CD4-positive, alpha-beta T cell treated with Interferon gamma for 1 hour (primary cell): ENCODE data around the gene ZNF215.
"Not testable (repeated sequence)": the region's sequence is repeated elsewhere in the genome, so short reads cannot be mapped to it uniquely, and the experiment has no call there.

Experiments
- DNase-seq: peaks from one replicate; pipeline ENCODE4 v3.0.0-alpha.2; 2020

The ZNF215 gene

DNA sequence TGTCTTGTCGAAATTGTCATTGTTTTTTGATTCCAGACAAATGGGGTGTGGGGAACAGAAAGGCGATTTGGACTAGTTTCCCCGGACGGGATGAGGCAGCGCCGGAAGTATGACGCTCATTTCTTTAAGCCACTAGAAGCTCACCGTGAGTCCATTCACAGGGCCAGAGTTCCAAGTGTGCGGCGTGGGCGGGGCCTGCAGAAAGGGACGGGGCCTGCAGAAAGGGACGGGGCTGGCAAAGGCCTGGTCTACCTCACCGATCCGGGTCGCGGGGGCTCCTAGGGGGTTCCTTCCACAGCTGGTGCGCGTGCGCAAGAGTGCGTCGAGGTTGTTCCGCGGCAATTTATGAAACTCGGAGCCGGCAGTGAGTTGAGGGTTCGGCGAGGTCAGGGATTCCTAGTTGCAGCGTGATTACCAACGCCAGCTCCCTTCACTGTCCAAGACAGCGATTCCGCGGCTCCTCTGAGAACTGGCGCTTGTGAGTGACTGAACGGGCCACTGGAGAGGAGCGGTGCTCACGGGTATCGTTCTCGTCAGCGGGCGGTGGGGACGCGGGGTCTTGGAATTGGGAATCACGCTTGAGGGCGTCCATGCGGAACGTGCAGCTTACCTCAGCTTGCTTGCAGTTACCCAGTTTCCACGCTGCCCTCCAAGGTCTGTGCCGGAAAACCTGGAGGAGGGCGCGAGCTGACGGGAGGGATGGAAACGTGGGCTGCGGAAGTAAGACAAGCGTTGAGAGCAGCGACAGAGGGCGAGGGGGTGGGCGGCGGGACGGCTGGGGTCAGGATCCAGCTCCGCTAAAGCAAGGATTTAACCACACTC is at the start of gene ZNF215:
Gene ZNF215, plus strand, starts transcription at position 219 of the 822 bp plus-strand sequence. CDS start 5,847 bp downstream, outside the sequence.
- DNase-seq = peak; percentile 55

DNA sequence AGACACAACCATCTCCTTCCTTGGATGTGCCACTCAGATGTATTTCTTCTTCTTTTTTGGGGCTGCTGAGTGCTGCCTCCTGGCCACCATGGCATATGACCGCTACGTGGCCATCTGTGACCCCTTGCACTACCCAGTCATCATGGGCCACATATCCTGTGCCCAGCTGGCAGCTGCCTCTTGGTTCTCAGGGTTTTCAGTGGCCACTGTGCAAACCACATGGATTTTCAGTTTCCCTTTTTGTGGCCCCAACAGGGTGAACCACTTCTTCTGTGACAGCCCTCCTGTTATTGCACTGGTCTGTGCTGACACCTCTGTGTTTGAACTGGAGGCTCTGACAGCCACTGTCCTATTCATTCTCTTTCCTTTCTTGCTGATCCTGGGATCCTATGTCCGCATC is 49.3 kb upstream of the ZNF215 start:
- no peak for DNase-seq

DNA sequence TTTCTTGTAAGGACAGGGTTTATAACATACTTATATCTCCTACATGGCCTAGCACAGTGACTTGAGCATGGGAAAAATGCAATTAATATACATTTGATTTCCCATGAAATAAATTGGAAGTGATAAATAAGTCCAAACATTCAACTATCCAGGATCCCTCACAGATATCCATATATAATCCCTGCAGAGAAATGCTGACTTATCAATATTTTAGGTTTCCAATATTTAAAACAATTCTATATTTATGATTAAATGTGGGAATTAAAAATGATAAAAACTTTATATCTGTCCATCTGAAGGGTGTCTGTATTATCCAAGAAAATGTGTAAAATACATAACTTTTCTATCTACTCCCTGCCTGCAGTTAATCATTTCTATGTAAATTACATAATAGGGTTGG is 43.5 kb upstream of the ZNF215 start:
- no peak for DNase-seq

DNA sequence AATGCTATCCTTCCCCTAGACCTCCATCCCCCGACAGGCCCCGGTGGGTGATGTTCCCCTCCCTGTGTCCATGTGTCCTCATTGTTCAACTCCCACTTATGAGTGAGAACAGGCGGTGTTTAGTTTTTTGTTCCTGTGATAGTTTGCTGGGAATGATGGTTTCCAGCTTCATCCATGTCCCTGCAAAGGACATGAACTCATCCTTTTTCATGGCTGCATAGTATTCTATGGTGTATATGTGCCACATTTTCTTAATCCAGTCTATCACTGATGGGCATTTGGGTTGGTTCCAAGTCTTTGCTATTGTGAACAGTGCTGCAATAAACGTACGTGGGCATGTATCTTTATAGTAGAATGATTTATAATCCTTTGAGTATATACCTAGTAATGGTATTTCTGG is 38.5 kb upstream of the ZNF215 start:
- not testable (repeated sequence) for DNase-seq

DNA sequence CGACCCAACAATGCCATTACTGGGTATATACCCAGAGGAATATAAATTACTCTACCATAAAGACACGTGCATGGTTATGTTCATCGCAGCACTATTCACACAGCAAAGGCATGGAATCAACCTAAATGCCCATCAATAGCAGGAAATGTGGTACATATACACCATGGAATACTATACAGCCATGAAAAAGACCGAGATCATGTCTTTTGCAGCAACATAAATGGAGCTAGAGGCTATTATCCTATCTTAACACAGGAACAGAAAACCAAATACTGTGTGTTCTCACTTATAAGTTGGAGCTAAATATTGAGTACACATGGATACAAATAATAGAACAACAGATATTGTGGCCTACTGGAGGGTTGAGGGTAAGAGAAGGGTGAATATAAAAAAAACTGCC is 37.4 kb upstream of the ZNF215 start:
- no peak for DNase-seq

DNA sequence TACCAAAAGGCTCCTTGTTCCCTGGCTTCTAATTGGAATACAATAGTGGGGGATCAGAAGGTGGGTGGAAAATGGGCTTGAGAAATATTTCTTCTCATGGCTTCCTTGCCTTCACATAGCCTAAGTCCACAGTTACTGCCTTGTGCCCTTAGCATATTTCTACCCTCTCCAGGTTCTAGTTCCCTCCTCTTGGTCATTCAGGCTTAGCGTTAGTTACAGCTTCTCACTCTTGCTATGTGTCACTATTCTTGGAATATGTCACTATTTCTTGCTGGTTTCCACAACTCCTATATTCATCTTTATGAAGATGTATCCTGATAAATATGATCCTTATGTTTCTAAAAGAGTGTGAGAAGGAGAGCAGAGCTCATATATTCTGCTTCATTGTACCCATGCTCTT is 36.4 kb upstream of the ZNF215 start:
- DNase-seq = no peak

DNA sequence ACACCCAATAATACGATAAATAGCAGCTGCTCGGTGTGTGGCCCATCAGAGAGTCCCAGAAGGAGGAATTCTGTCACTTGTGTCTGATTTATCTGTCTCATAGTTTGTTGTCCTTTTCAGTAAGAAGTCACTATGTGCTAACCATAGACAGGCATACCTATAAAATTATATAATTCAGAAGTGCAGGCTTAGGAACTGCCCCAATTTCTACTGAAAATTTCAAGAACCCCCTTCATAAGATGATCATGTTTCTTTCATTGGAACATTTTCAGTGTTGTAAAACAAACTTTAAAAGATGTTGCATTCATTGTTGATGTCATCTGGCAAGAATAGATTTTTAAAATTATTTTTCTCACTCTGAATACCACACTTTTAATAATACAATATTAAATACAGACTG is 33.8 kb upstream of the ZNF215 start, which contains the start of gene OR2D2:
Gene OR2D2, minus strand, starts transcription at position 101 of the 400 bp plus-strand sequence. Its CDS starts 0 bp downstream, at position 101.
- no peak for DNase-seq

DNA sequence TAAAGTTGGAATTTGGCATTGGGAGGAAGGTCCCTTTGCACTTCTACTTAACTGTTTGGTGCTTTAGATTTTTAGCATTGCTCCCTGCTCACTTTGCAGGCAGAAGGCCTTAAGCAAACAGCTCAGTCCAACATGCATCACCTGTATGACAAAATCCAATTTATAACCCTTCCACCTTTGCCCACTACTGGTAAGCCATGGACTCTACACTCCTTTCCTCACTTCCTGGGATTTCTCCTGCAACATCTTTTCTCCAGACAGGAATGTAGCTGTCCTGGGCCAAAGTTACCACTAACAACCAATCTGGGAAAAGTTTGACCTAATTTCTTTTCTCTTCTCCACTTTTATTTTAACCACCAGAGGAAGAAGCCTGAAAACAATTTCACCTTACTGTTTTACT is 32.1 kb upstream of the ZNF215 start:
- DNase-seq = no peak

DNA sequence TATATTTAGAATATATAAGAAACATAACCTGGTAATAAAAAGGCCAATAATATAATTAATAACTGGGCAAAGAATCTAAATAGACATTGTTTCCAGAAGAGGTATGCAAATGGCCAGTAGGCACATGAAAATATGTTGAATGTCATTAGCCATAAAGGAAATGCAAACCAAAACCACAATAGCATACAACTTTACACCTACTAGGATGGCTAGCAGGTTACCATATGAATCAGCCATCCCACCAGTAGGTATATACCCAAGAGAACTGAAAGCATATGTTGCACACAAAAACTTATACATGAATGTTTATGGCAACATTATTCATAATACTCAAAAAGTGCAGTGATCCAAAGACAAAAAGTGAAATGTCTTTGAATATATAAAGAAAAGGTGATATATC is 31.2 kb upstream of the ZNF215 start:
- no peak for DNase-seq

DNA sequence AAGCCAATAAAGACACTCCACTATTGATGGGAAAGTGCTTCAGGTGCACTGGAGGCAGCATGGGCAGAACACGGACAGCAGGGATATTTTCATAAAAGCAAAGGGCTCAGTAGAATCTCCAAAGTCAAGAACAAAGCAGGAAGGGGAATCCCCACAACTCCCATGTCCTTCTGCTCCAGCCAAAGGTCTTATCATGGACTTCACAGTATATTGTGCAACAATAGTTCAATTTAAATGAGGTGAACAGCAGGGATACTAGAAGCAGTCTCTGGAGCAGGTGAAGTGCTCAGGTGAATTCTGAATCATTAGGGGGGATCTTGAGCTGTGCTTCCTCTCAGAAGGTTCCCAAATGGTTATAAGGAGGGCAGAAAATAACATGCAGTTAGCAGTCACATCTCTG is 27.3 kb upstream of the ZNF215 start:
- no peak for DNase-seq

DNA sequence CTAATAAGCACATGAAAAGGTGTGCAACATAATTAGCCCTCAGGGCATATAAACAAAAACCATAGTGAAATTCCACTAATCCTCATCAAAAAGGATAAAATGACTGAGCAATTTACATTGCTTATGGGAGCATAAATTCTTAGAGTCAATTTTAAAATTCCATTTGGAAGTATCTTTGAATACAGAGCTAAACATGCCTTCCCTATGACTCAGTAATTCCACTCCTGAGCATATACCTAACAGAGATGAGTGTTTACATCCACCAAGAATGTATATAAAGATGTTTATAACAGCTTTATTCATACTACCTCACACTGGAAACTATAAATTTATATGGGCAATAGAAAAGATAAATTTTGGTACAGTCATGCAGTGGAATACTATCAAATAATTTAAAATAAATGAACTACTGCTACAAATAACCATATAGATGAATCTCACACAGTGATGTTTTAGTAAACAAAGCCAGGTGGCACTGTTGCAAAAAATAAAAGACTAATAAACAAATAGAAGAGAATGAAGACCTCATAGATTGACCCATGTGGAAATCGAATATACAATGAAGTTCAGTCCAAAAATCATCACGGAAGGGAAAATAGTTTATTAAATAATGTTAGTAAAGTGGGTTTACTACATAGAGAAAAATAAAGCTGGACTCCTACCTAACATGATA is 25.8 kb upstream of the ZNF215 start:
- no peak for DNase-seq

DNA sequence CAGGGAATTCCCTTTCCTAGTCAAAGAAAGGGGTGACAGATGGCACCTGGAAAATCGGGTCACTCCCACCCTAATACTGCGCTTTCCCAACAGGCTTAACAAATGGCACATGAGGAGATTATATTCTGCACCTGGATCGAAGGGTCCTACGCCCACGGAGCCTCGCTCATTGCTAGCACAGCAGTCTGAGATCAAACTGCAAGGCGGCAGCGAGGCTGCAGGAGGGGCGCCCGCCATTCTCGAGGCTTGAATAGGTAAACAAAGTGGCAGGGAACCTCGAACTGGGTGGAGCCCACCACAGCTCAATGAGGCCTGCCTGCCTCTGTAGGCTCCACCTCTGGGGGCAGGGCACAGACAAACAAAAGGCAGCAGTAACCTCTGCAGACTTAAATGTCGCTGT is 21.4 kb upstream of the ZNF215 start:
- not testable (repeated sequence) for DNase-seq

DNA sequence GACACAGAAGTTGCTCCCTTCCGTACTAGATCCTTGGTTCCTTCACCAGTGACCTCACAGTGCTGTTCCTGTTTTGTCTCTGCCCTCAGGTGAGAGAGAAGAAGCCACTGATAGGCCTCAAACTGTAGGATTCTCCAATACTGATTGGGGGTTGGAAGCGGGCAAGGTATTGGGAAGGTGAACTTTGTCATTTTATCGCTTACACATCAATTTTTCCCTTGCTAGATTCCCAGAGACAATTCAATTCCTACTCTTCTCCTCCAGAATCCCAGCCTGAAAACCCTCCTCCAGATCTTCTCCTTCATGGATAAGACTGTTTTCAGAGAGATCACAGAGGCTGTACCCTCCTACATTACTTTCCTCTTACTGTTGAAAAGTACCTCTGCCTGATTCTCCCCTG is 14.8 kb upstream of the ZNF215 start:
- no peak for DNase-seq

DNA sequence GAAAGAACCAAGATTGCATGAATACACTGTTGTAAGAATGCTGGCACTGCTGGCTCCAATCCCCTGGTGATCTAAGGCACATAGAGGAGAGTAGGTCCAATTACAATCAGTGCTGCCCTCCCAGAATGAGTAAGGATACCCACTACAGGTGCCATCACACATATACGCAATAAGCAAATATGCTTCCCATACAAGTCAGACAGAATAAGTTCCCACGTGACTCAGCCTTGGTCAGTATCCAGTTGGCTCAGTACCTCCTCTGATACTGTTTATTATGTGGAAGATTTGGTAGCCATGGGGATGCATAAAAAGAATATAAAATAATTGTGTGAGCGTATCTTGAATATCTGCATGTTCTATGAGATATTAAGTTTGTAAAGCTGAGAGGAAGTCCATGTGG is 14.3 kb upstream of the ZNF215 start:
- no peak for DNase-seq

DNA sequence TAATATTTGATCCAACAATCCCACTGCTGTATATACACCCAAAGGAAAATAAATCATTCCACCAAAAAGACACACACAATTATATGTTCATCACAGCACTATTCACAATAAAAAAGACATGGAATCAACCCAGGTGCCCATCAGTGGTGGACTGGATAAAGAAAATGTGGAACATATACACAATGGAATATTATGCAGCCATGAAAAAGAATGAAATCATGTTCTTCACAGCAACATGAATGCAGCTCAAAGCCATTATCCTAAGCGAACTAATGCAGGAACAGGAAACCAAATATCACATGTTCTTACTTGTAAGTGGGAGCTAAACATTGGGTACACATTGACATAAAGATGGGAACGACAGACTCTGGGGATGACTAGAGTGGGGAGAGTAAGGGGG is 6.5 kb upstream of the ZNF215 start:
- DNase-seq = no peak

DNA sequence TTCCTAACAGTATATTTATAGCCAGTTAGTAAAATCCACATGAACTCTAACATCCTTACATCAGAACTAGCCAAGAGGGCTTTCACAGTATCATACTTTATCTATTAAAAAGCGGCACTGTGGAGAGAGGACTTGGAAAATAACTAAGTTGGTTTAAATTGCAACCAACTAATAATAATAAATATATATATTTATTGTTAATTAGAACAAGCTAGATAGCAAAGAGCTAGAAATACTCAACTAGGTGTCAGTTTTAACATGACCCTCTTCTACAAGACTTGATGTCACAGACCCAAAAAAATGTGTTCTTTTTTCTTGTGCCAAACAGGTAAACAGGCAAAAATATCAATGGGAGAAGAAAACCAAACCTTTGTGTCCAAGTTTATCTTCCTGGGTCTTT is 5.5 kb upstream of the ZNF215 start, which contains the start of gene OR2D3:
Gene OR2D3, plus strand, starts transcription at position 301 of the 400 bp plus-strand sequence. Its CDS starts 0 bp downstream, at position 301.
- no peak for DNase-seq

DNA sequence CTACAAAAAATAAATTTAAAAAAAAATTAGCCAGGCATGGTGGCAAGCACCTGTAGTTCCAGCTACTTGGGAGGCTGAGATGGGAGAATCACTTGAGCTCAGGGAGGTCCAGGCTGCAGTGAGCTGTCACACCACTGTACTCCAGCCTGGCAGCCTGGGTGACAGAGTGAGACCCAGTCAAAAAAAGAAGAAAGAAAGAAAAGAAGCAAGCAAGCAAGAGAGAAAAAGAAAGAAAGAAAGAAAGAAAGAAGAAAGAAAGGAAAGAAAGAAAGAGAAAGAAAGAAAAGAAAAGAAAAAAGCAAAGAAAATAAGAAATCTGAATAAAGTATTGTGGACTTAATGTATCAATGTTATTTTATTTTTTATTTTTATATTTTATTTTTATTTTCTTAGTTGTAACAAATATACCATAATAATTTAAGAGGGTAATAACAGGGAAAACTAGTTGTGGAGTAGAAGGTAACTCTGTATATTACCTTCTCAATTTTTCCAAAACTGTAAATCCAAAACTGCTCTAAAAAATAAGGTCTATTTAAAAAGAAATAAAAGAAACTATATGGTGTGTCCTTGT is 1.1 kb upstream of the ZNF215 start:
- DNase-seq = no peak

DNA sequence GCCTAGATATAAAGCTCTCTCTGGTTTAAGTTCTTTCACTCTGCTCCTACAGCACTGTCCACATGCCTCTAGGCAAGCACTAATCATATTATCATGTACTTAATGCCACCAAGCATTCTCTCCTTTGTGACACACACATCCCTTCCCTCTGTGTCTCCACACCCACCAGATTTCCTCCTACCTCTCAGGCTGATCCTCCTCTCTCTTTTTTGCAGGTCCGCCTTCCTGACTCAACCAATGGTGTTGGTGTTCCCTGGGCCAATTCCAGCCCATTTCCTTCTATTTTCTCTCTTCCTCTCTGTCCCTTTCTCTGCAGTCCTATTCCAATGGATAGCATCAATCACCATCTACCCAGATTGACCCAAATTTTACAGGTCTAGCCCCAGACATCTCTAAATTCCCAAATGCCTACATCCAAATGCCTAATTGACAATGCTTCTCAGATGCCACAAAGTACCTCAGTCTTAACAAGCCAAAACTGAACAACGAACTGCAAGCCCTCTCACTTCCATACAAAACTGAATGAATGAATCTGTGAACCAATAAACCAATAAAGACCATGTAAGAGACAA is 504 bp upstream of the ZNF215 start:
- DNase-seq = no peak

DNA sequence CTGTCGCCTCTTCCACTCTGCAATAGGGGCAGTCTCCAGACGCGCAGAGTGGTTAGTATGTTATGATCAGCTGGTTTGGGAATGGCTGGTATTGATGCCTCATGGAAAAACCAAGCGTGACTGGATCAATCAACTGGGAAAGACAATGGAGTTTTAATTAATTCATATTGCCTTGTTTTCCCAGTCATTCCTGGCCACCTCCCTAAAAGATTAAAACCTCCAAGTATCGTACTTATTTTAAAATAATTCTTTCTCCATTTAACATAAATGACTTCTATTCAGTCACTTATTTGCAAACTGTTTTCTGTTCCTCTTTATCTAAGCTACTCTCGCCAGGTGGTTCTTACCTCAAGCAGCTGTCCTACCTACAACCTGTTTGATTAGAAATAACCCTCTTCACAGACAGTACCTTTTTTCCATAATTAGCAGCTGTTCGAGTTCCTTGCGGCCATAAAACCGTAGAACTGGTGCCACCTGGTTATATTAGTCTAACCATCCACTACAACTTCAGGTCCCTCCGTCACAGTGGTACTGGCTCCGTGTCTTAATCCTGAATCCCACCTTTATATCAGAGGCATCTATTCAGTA is 898 bp downstream of the ZNF215 start:
- DNase-seq = peak; percentile 2

DNA sequence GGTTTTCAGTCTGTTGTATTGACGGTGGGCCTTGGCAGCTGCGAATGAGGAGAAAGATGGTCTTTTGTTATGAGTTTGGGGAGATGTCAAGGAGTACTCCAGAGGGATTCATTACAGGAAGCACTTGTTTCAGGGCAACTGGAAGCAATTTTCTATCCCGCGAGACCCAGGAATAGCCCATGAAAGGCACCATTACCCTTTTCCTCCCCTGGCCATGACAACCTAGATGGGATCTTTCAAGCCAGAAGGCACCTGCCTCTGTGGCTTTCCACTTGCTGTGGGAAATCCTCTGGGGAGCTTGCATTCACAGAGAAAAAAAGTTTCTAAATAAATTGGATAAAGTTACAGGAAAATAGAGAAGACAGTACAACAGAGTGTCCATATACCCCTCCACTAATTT is 2.7 kb downstream of the ZNF215 start:
- DNase-seq = no peak

DNA sequence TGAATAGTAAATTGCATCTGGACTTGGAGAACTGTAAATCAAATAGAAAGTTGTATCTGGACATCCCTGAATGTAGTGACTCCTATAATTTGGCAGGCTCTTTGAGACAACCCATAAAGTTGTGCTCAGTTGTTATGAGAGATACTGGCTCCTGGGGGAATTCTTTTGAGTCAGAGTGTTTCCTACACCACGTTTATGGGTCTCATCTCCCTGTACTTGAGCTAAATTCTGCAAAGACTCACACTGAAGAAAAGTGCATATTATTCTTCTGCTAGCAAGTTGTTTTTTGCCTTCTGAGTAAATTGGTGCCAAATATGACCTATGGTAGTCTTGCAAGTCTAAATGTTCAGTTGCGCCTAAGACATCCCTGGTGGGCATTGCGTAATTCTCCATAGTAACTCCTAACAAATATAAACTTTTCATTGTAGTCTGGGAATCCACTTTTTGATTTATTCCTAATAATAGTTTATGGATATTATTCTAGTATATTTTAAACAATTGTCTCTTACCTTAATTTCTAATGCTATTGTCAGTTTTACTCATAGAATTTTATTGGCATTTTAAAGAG is 5.0 kb downstream of the ZNF215 start:
- no peak for DNase-seq

DNA sequence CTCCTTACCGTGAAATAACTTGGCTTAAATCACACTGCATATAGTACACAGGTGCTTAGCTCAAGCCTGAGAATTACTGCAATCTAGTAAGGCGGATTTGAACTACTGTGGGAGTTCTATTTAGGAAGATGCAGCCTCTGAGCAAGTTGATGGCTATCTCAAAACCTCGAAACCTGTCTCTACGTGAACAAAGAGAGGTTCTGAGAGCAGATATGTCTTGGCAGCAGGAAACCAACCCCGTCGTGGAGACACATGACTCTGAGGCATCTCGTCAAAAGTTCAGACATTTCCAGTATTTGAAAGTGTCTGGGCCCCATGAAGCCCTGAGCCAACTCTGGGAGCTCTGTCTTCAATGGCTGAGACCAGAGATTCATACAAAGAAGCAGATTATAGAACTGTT is 5.9 kb downstream of the ZNF215 start:
- DNase-seq = no peak

DNA sequence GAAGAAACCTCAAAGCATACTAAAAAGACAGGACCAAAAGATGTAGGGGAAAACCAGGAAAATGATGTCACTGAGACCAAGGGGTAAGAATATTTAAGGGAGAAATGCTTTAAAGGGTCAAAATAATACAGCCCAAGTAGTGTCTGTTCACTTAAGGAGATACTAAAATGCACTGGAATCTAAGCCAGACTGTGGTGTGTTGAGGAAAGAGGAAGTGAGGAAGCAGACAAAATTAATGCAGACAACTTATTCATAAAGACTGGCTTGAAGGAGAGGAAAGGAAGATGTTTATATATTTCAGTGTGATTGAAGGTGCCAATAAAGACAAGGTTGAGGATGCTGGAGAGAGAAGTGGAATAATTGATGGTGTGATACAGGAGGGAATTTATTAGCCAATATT is 15.7 kb downstream of the ZNF215 start:
- no peak for DNase-seq
